GM23338 (cell line): Measurements from ENCODE around the gene SUOX. TPM values are rescaled to one million over a fixed set of nuclear protein-coding genes. Genes with fewer than 3 reads are reported as not detected.
A peak's percentile ranks its signal among the peaks of the same experiment; 100 is the strongest.

ENCODE experiments used
- ATAC-seq: fragments of 200-7000 bp; cut with Tn5 transposase; 3 replicates; pipeline ENCODE4 v1.9.1; 2020
- DNase-seq: peaks from one replicate; pipeline ENCODE4 v3.0.0-alpha.2; 2015; ENCODE audit warnings: low spot score
- H2AFZ ChIP-seq: fragments of 200-600 bp; sonication (generic); 2 replicates; pipeline ENCODE4 v1.8.0; 2016; ENCODE audit warnings: antibody characterized with exemption, mild to moderate bottlenecking, moderate library complexity
- H3F3A ChIP-seq: fragments of 200-600 bp; sonication (generic); replicated peaks from 2 replicates; pipeline ENCODE4 v1.8.0; 2017; ENCODE audit warnings: antibody characterized with exemption, mixed run types, low read depth
- H3K27ac ChIP-seq: fragments of 200-600 bp; sonication (generic); 2 replicates; pipeline ENCODE4 v1.6.1; 2016; ENCODE audit warnings: low read depth
- H3K27me3 ChIP-seq: fragments of 200-600 bp; sonication (generic); 2 replicates; pipeline ENCODE4 v1.8.0; 2016; ENCODE audit warnings: mild to moderate bottlenecking, mixed run types, moderate library complexity; ENCODE audit not compliant: insufficient read depth
- H3K36me3 ChIP-seq: fragments of 200-600 bp; sonication (generic); 2 replicates; pipeline ENCODE4 v1.8.0; 2016; ENCODE audit warnings: mild to moderate bottlenecking; ENCODE audit not compliant: insufficient read depth
- H3K4me1 ChIP-seq: fragments of 200-600 bp; sonication (generic); 2 replicates; pipeline ENCODE4 v1.8.0; 2016; ENCODE audit warnings: mild to moderate bottlenecking, moderate library complexity; ENCODE audit not compliant: insufficient read depth
- H3K4me2 ChIP-seq: fragments of 200-600 bp; sonication (generic); 2 replicates; pipeline ENCODE4 v1.7.1; 2017; ENCODE audit warnings: mixed run types
- H3K4me3 ChIP-seq: fragments of 200-600 bp; sonication (generic); 2 replicates; pipeline ENCODE4 v1.6.1; 2016; ENCODE audit warnings: mixed run types
- H3K79me2 ChIP-seq: fragments of 200-600 bp; sonication (generic); replicated peaks from 2 replicates; pipeline ENCODE4 v1.8.0; 2017; ENCODE audit warnings: mild to moderate bottlenecking; ENCODE audit not compliant: insufficient read depth
- H3K9me2 ChIP-seq: fragments of 200-600 bp; sonication (generic); 2 replicates; pipeline ENCODE4 v1.8.0; 2017; ENCODE audit not compliant: insufficient read depth
- H4K20me1 ChIP-seq: fragments of 200-600 bp; sonication (generic); replicated peaks from 2 replicates; pipeline ENCODE4 v1.8.0; 2017; ENCODE audit warnings: mild to moderate bottlenecking; ENCODE audit not compliant: insufficient read depth
- H3K27ac Mint-ChIP-seq: 2 replicates; pipeline ENCODE4 v1.8.0; 2020; ENCODE audit warnings: inconsistent platforms, mild to moderate bottlenecking, moderate library complexity, mixed read lengths
- H3K27me3 Mint-ChIP-seq: 3 replicates; pipeline ENCODE4 v1.8.0; 2022; ENCODE audit warnings: low read depth, mild to moderate bottlenecking, moderate library complexity, mixed read lengths, inconsistent platforms; ENCODE audit not compliant: insufficient read depth, poor library complexity
- H3K36me3 Mint-ChIP-seq: 3 replicates; pipeline ENCODE4 v1.8.0; 2021; ENCODE audit warnings: low read depth, mild to moderate bottlenecking, inconsistent platforms, moderate library complexity, mixed read lengths
- H3K4me1 Mint-ChIP-seq: 3 replicates; pipeline ENCODE4 v1.8.0; 2020; ENCODE audit warnings: mild to moderate bottlenecking, inconsistent platforms, mixed read lengths
- H3K4me3 Mint-ChIP-seq: 3 replicates; pipeline ENCODE4 v1.8.0; 2021; ENCODE audit warnings: moderate library complexity, mild to moderate bottlenecking, inconsistent platforms, mixed read lengths
- H3K9me3 Mint-ChIP-seq: 3 replicates; pipeline ENCODE4 v1.8.0; 2020; ENCODE audit warnings: moderate library complexity, mild to moderate bottlenecking, inconsistent platforms, mixed read lengths
- CREB1 ChIP-seq: fragments of 250-450 bp; sonication (Bioruptor Pico); IDR thresholded peaks from 2 replicates; pipeline ENCODE4 v1.5.0; 2020; ENCODE audit warnings: low read depth, mild to moderate bottlenecking, moderate library complexity
- CTCF ChIP-seq, 2 experiments: fragments of 200-600 bp in 1 of 2; sonication (generic) in 1 of 2; conservative IDR thresholded peaks; 2 replicates each; pipeline versions ENCODE4 v1.5.1 to v1.6.1; 2016 to 2017; ENCODE audit warnings: antibody characterized with exemption in 2 of 2, low read depth in 2 of 2, mild to moderate bottlenecking in 2 of 2, moderate library complexity in 1 of 2
- EZH2 ChIP-seq: fragments of 200-600 bp; sonication (generic); IDR thresholded peaks from one replicate; pipeline ENCODE4 v1.8.0; 2017; ENCODE audit warnings: antibody characterized with exemption, mild to moderate bottlenecking, low read depth; ENCODE audit not compliant: unreplicated experiment
- EZH2phosphoT487 ChIP-seq: fragments of 200-600 bp; sonication (generic); IDR thresholded peaks from one replicate; pipeline ENCODE4 v1.8.1; 2018; ENCODE audit warnings: antibody characterized with exemption; ENCODE audit not compliant: unreplicated experiment
- JUNB ChIP-seq: IDR thresholded peaks from one replicate; pipeline ENCODE4 v1.6.1; 2016; ENCODE audit warnings: antibody characterized with exemption; ENCODE audit not compliant: unreplicated experiment
- NANOG ChIP-seq: IDR thresholded peaks from 2 replicates; pipeline ENCODE4 v1.6.1; 2016; ENCODE audit warnings: antibody characterized with exemption, borderline replicate concordance
- POLR2AphosphoS5 ChIP-seq: IDR thresholded peaks from 2 replicates; pipeline ENCODE4 v1.6.1; 2016; ENCODE audit warnings: antibody characterized with exemption, low read depth
- STAT1 ChIP-seq: IDR thresholded peaks from one replicate; pipeline ENCODE4 v1.6.1; 2016; ENCODE audit warnings: antibody characterized with exemption; ENCODE audit not compliant: unreplicated experiment
- ZNF114 ChIP-seq: fragments of 250-450 bp; sonication (Bioruptor Pico); IDR thresholded peaks from 2 replicates; pipeline ENCODE4 v1.5.0; 2020; ENCODE audit warnings: mild to moderate bottlenecking, moderate library complexity
- ZNF331 ChIP-seq: fragments of 250-450 bp; sonication (Bioruptor Pico); IDR thresholded peaks from 2 replicates; pipeline ENCODE4 v1.5.0; 2020; ENCODE audit warnings: low read depth, mild to moderate bottlenecking, moderate library complexity
- ZNF462 ChIP-seq: fragments of 250-450 bp; sonication (Bioruptor Pico); IDR thresholded peaks from 2 replicates; pipeline ENCODE4 v1.5.0; 2020; ENCODE audit warnings: mild to moderate bottlenecking, moderate library complexity
- polyA plus RNA-seq: library from polyadenylated mRNA; unstranded; fragments of >200 nt; fragmentation: Nextera tagmentation; extraction: Ambion mirVana; gene quantifications from 2 replicates; pipeline ENCODE4 v1.2.1, GENCODE V29; 2016
- total RNA-seq: library from RNA; depleted of rRNA; stranded (reverse); fragments of >200 nt; shearing (Covaris generic); gene quantifications from 2 replicates; pipeline ENCODE4 v1.2.3, GENCODE V29; 2014
- TF ChIP-seq, protein P1 (sequence below): IDR thresholded peaks from one replicate; pipeline ENCODE4 v1.6.1; 2018; ENCODE audit warnings: antibody characterized with exemption; ENCODE audit not compliant: unreplicated experiment
- TF ChIP-seq, protein P2 (sequence below): IDR thresholded peaks from 2 replicates; pipeline ENCODE4 v1.6.1; 2016; ENCODE audit warnings: antibody characterized with exemption

SUOX gene
- total and polyA plus RNA-seq, 2 experiments from 2014 or later: 14.0 to 27.5 TPM

- Mint-ChIP-seq H3K4me1 (peaks cover 22% of the 10 kb centered on the region), H3K27me3 (peaks cover 4% of the 10 kb centered on the region), H3K36me3 (peaks cover 19% of the 10 kb centered on the region), H3K4me3 (peak overlapping the region; percentile 100), H3K27ac (peak overlapping the region; percentile 83), H3K9me3 (no peaks in the 10 kb centered on the region)
- H3F3A ChIP-seq: no peaks in the 10 kb centered on the region
- H3K27me3 ChIP-seq: no peaks in the 10 kb centered on the region
- peak; percentile 8 for ATAC-seq
- H3K36me3 ChIP-seq: 0 out of 2 replicates have a peak, but pooled peaks cover 9% of the 10 kb centered on the region
- H3K4me1 ChIP-seq: peaks cover 17% of the 10 kb centered on the region; the same call in 1 of the 2 replicates
- TF ChIP-seq STAT1 (no peak), ZNF331 (CRISPR knock-in tag) (no peak), EZH2phosphoT487 (no peak), ZNF462 (CRISPR knock-in tag) (no peak), ZNF114 (CRISPR knock-in tag) (no peak), NANOG (no peak), CREB1 (CRISPR knock-in tag) (no peak), EZH2 (no peak), POLR2AphosphoS5 (no peak), CTCF (conservative IDR thresholded peaks at IDR 0.05; ENCODE audit: low read depth in 2 of 2) (no peak), JUNB (no peak)
- TF ChIP-seq, protein P1, sequence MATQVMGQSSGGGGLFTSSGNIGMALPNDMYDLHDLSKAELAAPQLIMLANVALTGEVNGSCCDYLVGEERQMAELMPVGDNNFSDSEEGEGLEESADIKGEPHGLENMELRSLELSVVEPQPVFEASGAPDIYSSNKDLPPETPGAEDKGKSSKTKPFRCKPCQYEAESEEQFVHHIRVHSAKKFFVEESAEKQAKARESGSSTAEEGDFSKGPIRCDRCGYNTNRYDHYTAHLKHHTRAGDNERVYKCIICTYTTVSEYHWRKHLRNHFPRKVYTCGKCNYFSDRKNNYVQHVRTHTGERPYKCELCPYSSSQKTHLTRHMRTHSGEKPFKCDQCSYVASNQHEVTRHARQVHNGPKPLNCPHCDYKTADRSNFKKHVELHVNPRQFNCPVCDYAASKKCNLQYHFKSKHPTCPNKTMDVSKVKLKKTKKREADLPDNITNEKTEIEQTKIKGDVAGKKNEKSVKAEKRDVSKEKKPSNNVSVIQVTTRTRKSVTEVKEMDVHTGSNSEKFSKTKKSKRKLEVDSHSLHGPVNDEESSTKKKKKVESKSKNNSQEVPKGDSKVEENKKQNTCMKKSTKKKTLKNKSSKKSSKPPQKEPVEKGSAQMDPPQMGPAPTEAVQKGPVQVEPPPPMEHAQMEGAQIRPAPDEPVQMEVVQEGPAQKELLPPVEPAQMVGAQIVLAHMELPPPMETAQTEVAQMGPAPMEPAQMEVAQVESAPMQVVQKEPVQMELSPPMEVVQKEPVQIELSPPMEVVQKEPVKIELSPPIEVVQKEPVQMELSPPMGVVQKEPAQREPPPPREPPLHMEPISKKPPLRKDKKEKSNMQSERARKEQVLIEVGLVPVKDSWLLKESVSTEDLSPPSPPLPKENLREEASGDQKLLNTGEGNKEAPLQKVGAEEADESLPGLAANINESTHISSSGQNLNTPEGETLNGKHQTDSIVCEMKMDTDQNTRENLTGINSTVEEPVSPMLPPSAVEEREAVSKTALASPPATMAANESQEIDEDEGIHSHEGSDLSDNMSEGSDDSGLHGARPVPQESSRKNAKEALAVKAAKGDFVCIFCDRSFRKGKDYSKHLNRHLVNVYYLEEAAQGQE: no peak
- TF ChIP-seq, protein P2, sequence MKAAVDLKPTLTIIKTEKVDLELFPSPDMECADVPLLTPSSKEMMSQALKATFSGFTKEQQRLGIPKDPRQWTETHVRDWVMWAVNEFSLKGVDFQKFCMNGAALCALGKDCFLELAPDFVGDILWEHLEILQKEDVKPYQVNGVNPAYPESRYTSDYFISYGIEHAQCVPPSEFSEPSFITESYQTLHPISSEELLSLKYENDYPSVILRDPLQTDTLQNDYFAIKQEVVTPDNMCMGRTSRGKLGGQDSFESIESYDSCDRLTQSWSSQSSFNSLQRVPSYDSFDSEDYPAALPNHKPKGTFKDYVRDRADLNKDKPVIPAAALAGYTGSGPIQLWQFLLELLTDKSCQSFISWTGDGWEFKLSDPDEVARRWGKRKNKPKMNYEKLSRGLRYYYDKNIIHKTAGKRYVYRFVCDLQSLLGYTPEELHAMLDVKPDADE: no peak
- peak overlapping the region; percentile 90 for H3K27ac ChIP-seq
- 0 out of 2 replicates have a peak, but pooled peaks cover 3% of the 10 kb centered on the region for H4K20me1 ChIP-seq
- DNase-seq: peak; percentile 63
- H2AFZ ChIP-seq: peak overlapping the region; percentile 78
- H3K9me2 ChIP-seq: no peaks in the 10 kb centered on the region
- peaks cover 31% of the 10 kb centered on the region for H3K79me2 ChIP-seq
- peak overlapping the region; percentile 91 for H3K4me3 ChIP-seq
- peak overlapping the region; percentile 88 for H3K4me2 ChIP-seq
Observed at GRCh38 chr12:55965240-55965639, 31.8 kb upstream of the SUOX start.
